Posterior cingulate gyrus (tissue), 11 donors: ENCODE data around the gene OSBPL10.
A peak's percentile ranks its signal among the peaks of the same experiment; 100 is the strongest.
"Not testable (repeated sequence)": the region's sequence is repeated elsewhere in the genome, so short reads cannot be mapped to it uniquely, and the experiment has no call there.

Experiments used
- DNase-seq, 10 donors: peaks; one replicate each; pipeline versions ENCODE4 v3.0.0 to v3.0.0-alpha.2; 2020 to 2021; ENCODE audit warnings: mixed read lengths in 3 of 10
- intact Hi-C: fragments of 100-400 bp; cut with DNase I; formaldehyde crosslinking; loops from one replicate; pipeline ENCODE4 v1.15.1; 2023

OSBPL10 gene

GRCh38 chr3:31995026-31995425 lies 14.0 kb upstream of the OSBPL10 start:
- intact Hi-C loops, DNase-seq: not testable (repeated sequence)

- no peak for DNase-seq
- intact Hi-C loops, result no loop called here
These were observed 12.8 kb upstream of the OSBPL10 start for GRCh38 chr3:31993843-31994242.

GRCh38 chr3:31992995-31993394 lies 11.9 kb upstream of the OSBPL10 start:
- intact Hi-C loops, DNase-seq: not testable (repeated sequence)

- no peak for DNase-seq
- intact Hi-C loops, result no loop called here
These were observed 7.2 kb upstream of the OSBPL10 start for GRCh38 chr3:31988271-31988670.

- DNase-seq, result no peak
- intact Hi-C loops, result no loop called here
These were observed 4.8 kb upstream of the OSBPL10 start for GRCh38 chr3:31985831-31986230.

GRCh38 chr3:31984321-31984720 lies 3.3 kb upstream of the OSBPL10 start:
- intact Hi-C loops, result no loop called here
- no peak for DNase-seq

- DNase-seq, result peak in 9 of 10 donors; percentile 17 to 91 (median 48)
- intact Hi-C loops, result no loop called here
These were observed 394 bp downstream of the OSBPL10 start for GRCh38 chr3:31980530-31981205.

- intact Hi-C loops, result no loop called here
- no peak for DNase-seq
These were observed 1.9 kb downstream of the OSBPL10 start for GRCh38 chr3:31979001-31979697.

GRCh38 chr3:31978553-31978952 lies 2.5 kb downstream of the OSBPL10 start:
- intact Hi-C loops, result no loop called here
- no peak for DNase-seq

GRCh38 chr3:31977736-31978135 lies 3.3 kb downstream of the OSBPL10 start:
- intact Hi-C loops, result no loop called here

GRCh38 chr3:31976302-31976701 lies 4.8 kb downstream of the OSBPL10 start:
- intact Hi-C loops, result no loop called here

More at GRCh38 chr3:31977736-31978135, 3.3 kb downstream of the OSBPL10 start:
- DNase-seq, result no peak

GRCh38 chr3:31974964-31975363 lies 6.1 kb downstream of the OSBPL10 start:
- intact Hi-C loops, result no loop called here
- no peak for DNase-seq

More at GRCh38 chr3:31976302-31976701, 4.8 kb downstream of the OSBPL10 start:
- no peak for DNase-seq

- intact Hi-C loops, result no loop called here
- no peak for DNase-seq
These were observed 6.6 kb downstream of the OSBPL10 start for GRCh38 chr3:31974471-31974870.

- intact Hi-C loops, result no loop called here
- no peak for DNase-seq
These were observed 7.2 kb downstream of the OSBPL10 start for GRCh38 chr3:31973837-31974236.

GRCh38 chr3:31973081-31973480 lies 8.0 kb downstream of the OSBPL10 start:
- no peak for DNase-seq
- intact Hi-C loops, result no loop called here

GRCh38 chr3:31971607-31972006 lies 9.5 kb downstream of the OSBPL10 start:
- DNase-seq, result no peak
- intact Hi-C loops, result no loop called here

GRCh38 chr3:31968927-31969418 lies 12.1 kb downstream of the OSBPL10 start:
- DNase-seq, result no peak
- intact Hi-C loops, result no loop called here

- intact Hi-C loops, result no loop called here
- DNase-seq, result no peak
These were observed 12.6 kb downstream of the OSBPL10 start for GRCh38 chr3:31968369-31968926.

- DNase-seq, result no peak
- intact Hi-C loops, result no loop called here
These were observed 13.5 kb downstream of the OSBPL10 start for GRCh38 chr3:31967592-31967991.

GRCh38 chr3:31966978-31967591 lies 14.0 kb downstream of the OSBPL10 start:
- intact Hi-C loops, result no loop called here
- no peak for DNase-seq

GRCh38 chr3:31962801-31963205 lies 18.3 kb downstream of the OSBPL10 start:
- intact Hi-C loops, result no loop called here
- no peak for DNase-seq
